GM12878 (cell line): ENCODE data around the gene LRRC53. TPM values are rescaled to one million over a fixed set of nuclear protein-coding genes. Genes with fewer than 3 reads are reported as not detected.

Experiments
- ATAC-seq: fragments of 200-7000 bp; cut with Tn5 transposase; 3 replicates; pipeline ENCODE4 v1.9.1; 2020; ENCODE audit warnings: mild to moderate bottlenecking, moderate library complexity
- BruUV-seq: library from RNA; stranded (reverse); fragments of 400-500 nt; replicated peaks from 2 replicates; lab custom pipeline; 2021; lab: Mats Ljungman, UMichigan
- CTCF ChIA-PET: fragments of 300-600 bp; sonication (Branson Sonifier 250); formaldehyde crosslinking; extraction: SDS; loops from one replicate; lab custom pipeline; 2021; ENCODE audit warnings: inconsistent platforms; lab: Yijun Ruan, JAX
- POLR2A ChIA-PET: fragments of 350-600 bp; formaldehyde crosslinking; extraction: SDS; loops from one replicate; lab custom pipeline; 2021; ENCODE audit warnings: inconsistent platforms; lab: Charles Lee
- RAD21 ChIA-PET: fragments of 300-600 bp; sonication (Branson Sonifier 250); formaldehyde crosslinking; loops from one replicate; lab custom pipeline; 2023; ENCODE audit warnings: antibody characterized with exemption; ENCODE audit not compliant: unreplicated experiment; lab: Charles Lee
- SMC1A ChIA-PET: fragments of 300-600 bp; sonication (Branson Sonifier 250); formaldehyde crosslinking; loops from one replicate; lab custom pipeline; 2023; ENCODE audit not compliant: unreplicated experiment, uncharacterized antibody; lab: Charles Lee
- DNase-seq: peaks from one replicate; pipeline ENCODE4 v3.0.0-alpha.2; 2011; ENCODE audit warnings: low read depth, low spot score
- FAIRE-seq: peaks from 3 replicates; lab custom pipeline; 2011; peaks lifted over from hg19 to GRCh38; lab: Jason Lieb, UNC
- H2AFZ ChIP-seq: 2 replicates; pipeline ENCODE4 v1.6.0; 2011; ENCODE audit warnings: low read depth, low read length, control low read depth; ENCODE audit not compliant: control insufficient read depth
- H3K27ac ChIP-seq: 2 replicates; pipeline ENCODE4 v1.5.1; 2011; ENCODE audit warnings: control low read depth; ENCODE audit not compliant: control insufficient read depth, insufficient read depth
- H3K27me3 ChIP-seq, 2 experiments: replicated peaks in 1 of 2; 2 replicates each; pipeline versions ENCODE4 v1.6.0 to v1.6.1; 2011; ENCODE audit warnings: low read length in 1 of 2; ENCODE audit not compliant: control insufficient read depth in 2 of 2, insufficient read depth in 2 of 2
- H3K36me3 ChIP-seq, 2 experiments: 2 replicates each; pipeline ENCODE4 v1.5.1; 2011; ENCODE audit warnings: low read length in 1 of 2; ENCODE audit not compliant: control insufficient read depth in 2 of 2, insufficient read depth in 2 of 2
- H3K4me1 ChIP-seq: 2 replicates; pipeline ENCODE4 v1.6.1; 2011; ENCODE audit warnings: mild to moderate bottlenecking, low read length, moderate library complexity, mixed read lengths; ENCODE audit not compliant: control insufficient read depth, insufficient read depth
- H3K4me2 ChIP-seq: 2 replicates; pipeline ENCODE4 v1.6.0; 2011; ENCODE audit warnings: control low read depth; ENCODE audit not compliant: control insufficient read depth, insufficient read depth
- H3K4me3 ChIP-seq: fragments of 200-600 bp; sonication (generic); 2 replicates; pipeline ENCODE4 v1.5.1; 2016
- H3K79me2 ChIP-seq: 2 replicates; pipeline ENCODE4 v1.6.0; 2011; ENCODE audit warnings: low read length; ENCODE audit not compliant: control insufficient read depth, insufficient read depth
- H3K9ac ChIP-seq: 2 replicates; pipeline ENCODE4 v1.8.0; 2011; ENCODE audit warnings: low read length, control low read depth, mixed read lengths; ENCODE audit not compliant: control insufficient read depth, insufficient read depth
- H3K9me3 ChIP-seq: replicated peaks from 3 replicates; pipeline ENCODE4 v1.5.1; 2011; ENCODE audit warnings: mild to moderate bottlenecking, low read length; ENCODE audit not compliant: control insufficient read depth, insufficient read depth
- H4K20me1 ChIP-seq: 2 replicates; pipeline ENCODE4 v1.6.0; 2011; ENCODE audit not compliant: control insufficient read depth, insufficient read depth
- BRCA1 ChIP-seq: IDR thresholded peaks from 2 replicates; pipeline ENCODE4 v1.6.1; 2011; ENCODE audit warnings: low read depth, low read length, improper control_type of control experiment
- EZH2 ChIP-seq: IDR thresholded peaks from 2 replicates; pipeline ENCODE4 v1.6.1; 2012; ENCODE audit warnings: low read depth, mild to moderate bottlenecking, control low read depth, inconsistent platforms, low read length, borderline replicate concordance; ENCODE audit not compliant: control insufficient read depth
- HDAC6 ChIP-seq: fragments of 200-600 bp; sonication (generic); IDR thresholded peaks from one replicate; pipeline ENCODE4 v1.8.0; 2017; ENCODE audit warnings: antibody characterized with exemption; ENCODE audit not compliant: unreplicated experiment
- NBN ChIP-seq: fragments of 450-650 bp; IDR thresholded peaks from 2 replicates; pipeline ENCODE4 v1.6.1; 2016
- PML ChIP-seq: IDR thresholded peaks from 2 replicates; pipeline ENCODE4 v1.6.1; 2012; ENCODE audit warnings: low read length, inconsistent platforms
- ZZZ3 ChIP-seq: IDR thresholded peaks from 2 replicates; pipeline ENCODE4 v1.6.1; 2011; ENCODE audit warnings: low read depth; ENCODE audit not compliant: control insufficient read depth, insufficient read length
- WGBS: methylation state at CpG from one replicate; pipeline ENCODE4 v1.1.6; 2016; ENCODE audit warnings: low lambda C conversion rate; ENCODE audit not compliant: insufficient replicate concordance, insufficient coverage; ENCODE audit errors: missing lambda C conversion rate; 5-methylcytosine and 5-hydroxymethylcytosine counted together
- in situ Hi-C: fragments of 300-500 bp; cut with MboI; formaldehyde crosslinking; loops from 9 replicates; pipeline ENCODE4 v1.14.3; 2018; ENCODE audit warnings: mixed read lengths
- intact Hi-C: fragments of 100-400 bp; cut with micrococcal nuclease; formaldehyde crosslinking; loops from one replicate; pipeline ENCODE4 v1.14.2; 2022; ENCODE audit not compliant: unreplicated experiment
- polyA plus RNA-seq, 11 experiments: library from polyadenylated mRNA; depleted of rRNA in 4 of 11; unstranded in 6 of 11; stranded (reverse) in 5 of 11; fragments of >200 nt; fragmentation: Nextera tagmentation in 4 of 11; fragmentation: Illumina TruSeq in 1 of 11; extraction: Ambion mirVana in 4 of 11; extraction: Trizol in 1 of 11; gene quantifications; 1 replicate in 1 of 11; 2 replicates in 10 of 11; pipeline versions ENCODE4 v1.2.1 to v1.2.3, GENCODE V29; 2011 to 2016; ENCODE audit warnings: inconsistent platforms in 2 of 11, missing spikeins in 2 of 11, low read depth in 1 of 11
- total RNA-seq, 4 experiments: library from RNA; depleted of rRNA in 3 of 4; stranded (reverse); fragments of >200 nt in 3 of 4; fragmentation: Illumina TruSeq in 1 of 4; extraction: Trizol in 1 of 4; gene quantifications; 2 replicates each; pipeline versions ENCODE4 v1.2.1 to v1.2.3, GENCODE V29; 2013 to 2021
- TF ChIP-seq, protein P1 (sequence below): IDR thresholded peaks from 2 replicates; pipeline ENCODE4 v1.6.1; 2012; ENCODE audit warnings: improper control_type of control experiment, low read depth, low read length; ENCODE audit not compliant: insufficient replicate concordance
- TF ChIP-seq, protein P2 (sequence below): fragments of 450-650 bp; IDR thresholded peaks from 2 replicates; pipeline ENCODE4 v1.6.1; 2014; ENCODE audit warnings: mild to moderate bottlenecking

The LRRC53 gene
- total and polyA plus RNA-seq, 10 of the 15 experiments (the other 5 are each of a cell fraction or from before 2014, with no cell fraction given): not detected

DNA sequence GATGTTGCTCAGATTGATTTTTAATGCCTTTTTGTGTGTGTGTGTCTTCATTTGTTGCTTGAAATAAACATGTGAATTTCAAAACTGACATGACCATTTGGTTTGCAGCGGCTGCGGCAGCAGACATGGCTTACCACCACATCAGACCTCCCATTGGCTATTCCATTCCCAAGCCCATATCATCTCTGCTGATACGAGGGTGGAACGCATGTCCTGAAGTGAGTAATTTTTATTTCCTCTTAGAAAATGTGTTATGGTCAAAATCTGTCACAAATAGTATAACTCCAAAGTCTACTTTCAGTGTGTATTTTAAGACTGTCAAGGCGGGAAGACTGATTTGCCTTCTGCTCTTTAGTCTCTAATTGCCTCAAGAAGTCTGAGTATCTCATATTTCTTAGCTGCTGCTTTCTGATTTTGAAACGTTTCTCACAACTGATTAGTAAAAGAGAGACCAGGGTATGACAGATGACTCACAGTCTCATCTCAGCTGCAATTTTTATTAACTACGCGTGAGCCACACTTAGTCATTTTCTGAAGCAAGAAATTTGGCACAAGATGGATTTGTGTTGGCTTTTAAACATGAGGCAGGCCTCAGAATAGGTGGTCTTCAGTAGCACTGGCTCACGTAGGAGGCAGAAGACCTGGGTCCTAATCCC is 49.0 kb downstream of the LRRC53 start (continued):
- TF ChIP-seq, protein P1, sequence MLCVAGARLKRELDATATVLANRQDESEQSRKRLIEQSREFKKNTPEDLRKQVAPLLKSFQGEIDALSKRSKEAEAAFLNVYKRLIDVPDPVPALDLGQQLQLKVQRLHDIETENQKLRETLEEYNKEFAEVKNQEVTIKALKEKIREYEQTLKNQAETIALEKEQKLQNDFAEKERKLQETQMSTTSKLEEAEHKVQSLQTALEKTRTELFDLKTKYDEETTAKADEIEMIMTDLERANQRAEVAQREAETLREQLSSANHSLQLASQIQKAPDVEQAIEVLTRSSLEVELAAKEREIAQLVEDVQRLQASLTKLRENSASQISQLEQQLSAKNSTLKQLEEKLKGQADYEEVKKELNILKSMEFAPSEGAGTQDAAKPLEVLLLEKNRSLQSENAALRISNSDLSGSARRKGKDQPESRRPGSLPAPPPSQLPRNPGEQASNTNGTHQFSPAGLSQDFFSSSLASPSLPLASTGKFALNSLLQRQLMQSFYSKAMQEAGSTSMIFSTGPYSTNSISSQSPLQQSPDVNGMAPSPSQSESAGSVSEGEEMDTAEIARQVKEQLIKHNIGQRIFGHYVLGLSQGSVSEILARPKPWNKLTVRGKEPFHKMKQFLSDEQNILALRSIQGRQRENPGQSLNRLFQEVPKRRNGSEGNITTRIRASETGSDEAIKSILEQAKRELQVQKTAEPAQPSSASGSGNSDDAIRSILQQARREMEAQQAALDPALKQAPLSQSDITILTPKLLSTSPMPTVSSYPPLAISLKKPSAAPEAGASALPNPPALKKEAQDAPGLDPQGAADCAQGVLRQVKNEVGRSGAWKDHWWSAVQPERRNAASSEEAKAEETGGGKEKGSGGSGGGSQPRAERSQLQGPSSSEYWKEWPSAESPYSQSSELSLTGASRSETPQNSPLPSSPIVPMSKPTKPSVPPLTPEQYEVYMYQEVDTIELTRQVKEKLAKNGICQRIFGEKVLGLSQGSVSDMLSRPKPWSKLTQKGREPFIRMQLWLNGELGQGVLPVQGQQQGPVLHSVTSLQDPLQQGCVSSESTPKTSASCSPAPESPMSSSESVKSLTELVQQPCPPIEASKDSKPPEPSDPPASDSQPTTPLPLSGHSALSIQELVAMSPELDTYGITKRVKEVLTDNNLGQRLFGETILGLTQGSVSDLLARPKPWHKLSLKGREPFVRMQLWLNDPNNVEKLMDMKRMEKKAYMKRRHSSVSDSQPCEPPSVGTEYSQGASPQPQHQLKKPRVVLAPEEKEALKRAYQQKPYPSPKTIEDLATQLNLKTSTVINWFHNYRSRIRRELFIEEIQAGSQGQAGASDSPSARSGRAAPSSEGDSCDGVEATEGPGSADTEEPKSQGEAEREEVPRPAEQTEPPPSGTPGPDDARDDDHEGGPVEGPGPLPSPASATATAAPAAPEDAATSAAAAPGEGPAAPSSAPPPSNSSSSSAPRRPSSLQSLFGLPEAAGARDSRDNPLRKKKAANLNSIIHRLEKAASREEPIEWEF: no peak

DNA sequence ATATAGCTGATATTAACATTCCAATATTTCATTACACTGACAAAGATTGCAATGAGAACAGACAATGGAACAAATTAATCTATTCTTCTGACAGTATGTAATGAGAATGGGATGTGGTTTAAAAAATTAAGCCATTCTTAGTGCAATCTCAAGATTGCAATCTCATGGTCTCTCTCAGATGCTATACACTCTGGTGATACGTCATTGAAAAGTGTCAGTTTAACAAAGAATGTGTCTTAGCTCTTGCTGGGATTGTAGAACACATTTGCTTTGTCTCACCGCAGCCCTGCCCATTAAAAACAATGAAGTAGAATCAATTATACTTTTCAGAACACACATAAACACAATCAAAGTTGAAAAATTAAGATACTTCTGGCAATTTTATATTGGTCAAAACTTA is 55.2 kb downstream of the LRRC53 start:
- no peak overlapping the region for H3K4me2 ChIP-seq
- no peaks in the 10 kb centered on the region for H3K9me3 ChIP-seq
- ATAC-seq: no peak
- DNase-seq: no peak
- H3K27me3 ChIP-seq: no peaks in the 10 kb centered on the region
- BruUV-seq: no TSS peak
- no peak for FAIRE-seq
- no peaks in the 10 kb centered on the region for H3K36me3 ChIP-seq
- no peak overlapping the region for H3K4me3 ChIP-seq
- H2AFZ ChIP-seq: no peak overlapping the region
- H3K4me1 ChIP-seq: no peaks in the 10 kb centered on the region
- no peaks in the 10 kb centered on the region for H3K79me2 ChIP-seq
- POLR2A ChIA-PET: no interaction called here
- intact Hi-C loops (no loop called here), in situ Hi-C loops (loop anchor here (25.0 kb wide), 1 partner anchor 620 kb away; no protein-coding TSS in a partner anchor)
- no peak overlapping the region for H3K9ac ChIP-seq
- H4K20me1 ChIP-seq: no peaks in the 10 kb centered on the region
- RAD21 ChIA-PET: no interaction called here
- CTCF ChIA-PET: interaction anchor here (0.7 kb wide), 1 partner anchor 232 kb away, joined by 3 read pairs; no protein-coding TSS in a partner anchor
- SMC1A ChIA-PET: interaction anchor here (0.9 to 1.2 kb wide), 2 partner anchors 9 to 276 kb away, joined by 3 read pairs; partner anchors contain the start of gene TYW3
- WGBS: 32% methylated on average over 2 of the region's 2 CpGs
- no peak overlapping the region for H3K27ac ChIP-seq
- TF ChIP-seq HDAC6: no peak
- TF ChIP-seq, protein P2, sequence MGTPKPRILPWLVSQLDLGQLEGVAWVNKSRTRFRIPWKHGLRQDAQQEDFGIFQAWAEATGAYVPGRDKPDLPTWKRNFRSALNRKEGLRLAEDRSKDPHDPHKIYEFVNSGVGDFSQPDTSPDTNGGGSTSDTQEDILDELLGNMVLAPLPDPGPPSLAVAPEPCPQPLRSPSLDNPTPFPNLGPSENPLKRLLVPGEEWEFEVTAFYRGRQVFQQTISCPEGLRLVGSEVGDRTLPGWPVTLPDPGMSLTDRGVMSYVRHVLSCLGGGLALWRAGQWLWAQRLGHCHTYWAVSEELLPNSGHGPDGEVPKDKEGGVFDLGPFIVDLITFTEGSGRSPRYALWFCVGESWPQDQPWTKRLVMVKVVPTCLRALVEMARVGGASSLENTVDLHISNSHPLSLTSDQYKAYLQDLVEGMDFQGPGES: no peak
- no peak for TF ChIP-seq ZZZ3
- no peak for TF ChIP-seq PML
- TF ChIP-seq EZH2: no peak
- no peak for TF ChIP-seq BRCA1
- TF ChIP-seq NBN: no peak
